Chondrocyte (in vitro differentiated cells): Measurements from ENCODE around the gene BCL2L1. TPM values are rescaled to one million over a fixed set of nuclear protein-coding genes. Genes with fewer than 3 reads are reported as not detected.

ENCODE experiments used
- DNase-seq: peaks from one replicate; pipeline ENCODE4 v3.0.0; 2021; ENCODE audit warnings: mixed read lengths, low spot score
- H3K27ac Mint-ChIP-seq: one replicate; pipeline ENCODE4 v1.8.0; 2021; ENCODE audit warnings: mild to moderate bottlenecking, moderate library complexity, mixed read lengths; ENCODE audit not compliant: unreplicated experiment
- H3K27me3 Mint-ChIP-seq: 2 replicates; pipeline ENCODE4 v1.8.0; 2021; ENCODE audit warnings: low read depth, mixed read lengths
- H3K36me3 Mint-ChIP-seq: 2 replicates; pipeline ENCODE4 v1.8.0; 2021; ENCODE audit warnings: low read depth, mixed read lengths
- H3K4me1 Mint-ChIP-seq: 2 replicates; pipeline ENCODE4 v1.8.0; 2021; ENCODE audit warnings: low read depth, mild to moderate bottlenecking, mixed read lengths
- H3K4me3 Mint-ChIP-seq: one replicate; pipeline ENCODE4 v1.8.0; 2021; ENCODE audit warnings: mild to moderate bottlenecking, moderate library complexity, mixed read lengths; ENCODE audit not compliant: unreplicated experiment
- H3K9me3 Mint-ChIP-seq: 2 replicates; pipeline ENCODE4 v1.8.0; 2021; ENCODE audit warnings: low read depth, mixed read lengths
- CTCF ChIP-seq: fragments of 200-600 bp; sonication (generic); IDR thresholded peaks from 2 replicates; pipeline ENCODE4 v1.5.0; 2021; ENCODE audit warnings: antibody characterized with exemption, mild to moderate bottlenecking, moderate library complexity
- total RNA-seq: library from RNA; stranded (reverse); gene quantifications from 3 replicates; pipeline ENCODE4 v1.2.1, GENCODE V29; 2021

Gene BCL2L1
- total RNA-seq, 1 donor from 2014 or later = 90.7 TPM

DNA sequence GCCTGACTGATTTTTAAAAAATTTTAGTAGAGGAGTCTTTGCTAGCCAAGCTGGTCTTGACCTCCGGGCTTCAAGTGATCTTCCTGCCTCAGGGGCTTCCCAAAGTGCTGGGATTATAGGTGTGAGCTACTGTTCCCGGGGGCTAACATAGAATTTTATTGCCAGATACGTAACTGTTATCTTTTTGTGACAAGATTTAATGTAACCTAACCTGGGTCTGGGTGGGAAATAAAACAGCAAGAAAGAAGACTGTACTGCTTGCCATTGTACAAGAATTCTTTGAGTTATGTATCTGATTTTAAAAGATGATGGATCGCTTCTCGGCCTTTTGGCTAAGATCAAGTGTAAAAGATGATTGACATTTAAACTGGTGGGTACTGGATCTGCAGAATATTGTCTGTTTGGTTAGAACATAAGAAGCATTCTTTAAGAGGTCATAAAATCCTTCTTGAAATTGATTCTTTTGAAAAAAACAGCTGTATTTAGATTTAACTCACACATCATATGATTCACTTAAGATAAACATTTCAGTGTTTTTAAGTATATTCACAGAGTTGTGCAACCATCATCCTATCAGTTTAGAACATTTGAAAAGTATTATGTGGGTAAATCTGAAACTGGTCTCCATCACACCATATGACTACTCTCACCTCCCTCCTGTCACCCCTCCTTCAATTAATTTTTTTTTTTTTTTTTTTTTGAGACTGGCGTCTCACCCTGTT lies 38.0 kb upstream of the BCL2L1 start:
- Mint-ChIP-seq H3K4me3 (peak overlapping the region; percentile 38), H3K9me3 (peaks cover 7% of the 10 kb centered on the region), H3K27me3 (no peaks in the 10 kb centered on the region), H3K27ac (peak overlapping the region; percentile 96), H3K4me1 (peaks cover 51% of the 10 kb centered on the region), H3K36me3 (peaks cover 17% of the 10 kb centered on the region)
- no peak for DNase-seq
- TF ChIP-seq CTCF = no peak

DNA sequence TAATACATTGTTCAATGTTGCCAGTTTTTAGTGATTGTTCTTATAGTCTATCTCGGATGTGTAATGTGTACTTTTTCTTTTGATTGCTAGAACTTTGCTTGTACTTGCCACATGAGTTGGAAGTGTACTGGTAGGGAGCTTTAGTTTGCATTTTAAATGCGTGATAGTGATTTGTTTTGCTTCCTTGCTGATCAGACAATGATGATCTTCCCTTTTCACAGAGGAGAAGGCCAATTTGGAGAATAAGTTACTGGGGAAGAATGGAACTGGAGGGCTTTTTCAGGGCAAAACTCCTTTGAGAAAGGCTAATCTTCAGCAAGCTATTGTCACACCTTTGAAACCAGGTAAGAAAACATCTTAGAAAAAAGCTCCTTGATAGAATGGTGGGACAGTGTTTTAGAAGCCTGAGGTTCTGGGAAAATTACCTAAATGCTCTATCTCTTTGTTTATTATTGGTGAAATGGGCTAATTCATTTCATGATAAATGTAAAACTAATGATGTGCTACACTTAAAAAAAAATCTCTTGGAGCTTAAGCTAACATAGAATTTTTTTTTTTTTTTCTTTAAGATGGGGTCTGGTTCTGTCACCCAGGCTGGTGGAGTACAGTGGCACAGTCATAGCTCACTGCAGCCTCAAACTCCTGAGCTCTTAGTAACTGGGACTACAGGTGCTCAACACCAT lies 37.3 kb upstream of the BCL2L1 start:
- Mint-ChIP-seq H3K36me3 (peaks cover 13% of the 10 kb centered on the region), H3K27me3 (no peaks in the 10 kb centered on the region), H3K4me3 (no peak overlapping the region), H3K4me1 (peaks cover 44% of the 10 kb centered on the region), H3K9me3 (peaks cover 2% of the 10 kb centered on the region), H3K27ac (peak overlapping the region; percentile 96)
- TF ChIP-seq CTCF = no peak
- no peak for DNase-seq

DNA sequence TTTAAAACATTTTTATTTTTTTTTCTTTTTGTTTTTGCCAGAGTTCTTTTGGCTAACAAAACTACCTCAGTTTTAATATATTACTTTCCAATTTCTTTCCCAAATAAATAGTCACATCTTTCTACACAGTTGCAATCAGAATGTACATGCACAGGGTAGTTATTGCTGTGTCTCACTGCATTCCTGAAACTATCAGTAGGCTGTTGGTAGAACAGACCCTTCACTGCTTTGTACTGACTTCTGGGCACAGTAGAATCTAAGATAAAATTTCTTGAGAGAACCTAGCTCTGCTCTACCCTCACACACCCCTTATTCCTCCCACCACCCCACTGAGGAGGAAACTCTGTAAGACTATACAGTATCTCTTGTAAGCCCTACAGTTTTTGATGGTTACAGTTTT lies 36.3 kb upstream of the BCL2L1 start:
- Mint-ChIP-seq H3K27ac (peak overlapping the region; percentile 81), H3K9me3 (peaks cover 2% of the 10 kb centered on the region), H3K4me1 (peaks cover 42% of the 10 kb centered on the region), H3K36me3 (peaks cover 10% of the 10 kb centered on the region), H3K27me3 (no peaks in the 10 kb centered on the region), H3K4me3 (no peak overlapping the region)
- TF ChIP-seq CTCF = no peak
- DNase-seq = no peak

GRCh38 chr20:31758521-31758920 lies 35.9 kb upstream of the BCL2L1 start:
- Mint-ChIP-seq H3K4me3 (no peak overlapping the region), H3K36me3 (peaks cover 10% of the 10 kb centered on the region)

More at GRCh38 chr20:31758521-31758920, 35.9 kb upstream of the BCL2L1 start:
- Mint-ChIP-seq H3K4me1 (peaks cover 42% of the 10 kb centered on the region), H3K9me3 (peaks cover 2% of the 10 kb centered on the region), H3K27ac (peak overlapping the region; percentile 81), H3K27me3 (no peaks in the 10 kb centered on the region)
- no peak for DNase-seq
- no peak for TF ChIP-seq CTCF
